GM11168 (cell line): ENCODE results near the gene PLK2.

Source experiments
- in situ Hi-C: fragments of 300-500 bp; cut with MboI; formaldehyde crosslinking; loops from one replicate; pipeline ENCODE4 v1.12.0; 2022; ENCODE audit warnings: low sequenced_read_pairs; ENCODE audit not compliant: unreplicated experiment

PLK2 gene

GRCh38 chr5:58482536-58482935, 22.6 kb upstream of the PLK2 start:
- in situ Hi-C loops, result loop anchor here (25.0 kb wide), 1 partner anchor 355 kb away; no protein-coding TSS in a partner anchor

- in situ Hi-C loops, result loop anchor here (25.0 kb wide), 1 partner anchor 355 kb away; no protein-coding TSS in a partner anchor
These were observed 21.9 kb upstream of the PLK2 start for GRCh38 chr5:58481828-58482227.

- in situ Hi-C loops, result loop anchor here (25.0 kb wide), 1 partner anchor 356 kb away; no protein-coding TSS in a partner anchor
These were observed 21.3 kb upstream of the PLK2 start for GRCh38 chr5:58481066-58481676.

- in situ Hi-C loops, result loop anchor here (25.0 kb wide), 1 partner anchor 359 kb away; no protein-coding TSS in a partner anchor
These were observed 18.0 kb upstream of the PLK2 start for GRCh38 chr5:58477760-58478376.

GRCh38 chr5:58475404-58475803, 15.5 kb upstream of the PLK2 start:
- in situ Hi-C loops, result loop anchor here (25.0 kb wide), 1 partner anchor 362 kb away; no protein-coding TSS in a partner anchor

- in situ Hi-C loops, result loop anchor here (25.0 kb wide), 1 partner anchor 708 kb away; no protein-coding TSS in a partner anchor
These were observed 10.0 kb upstream of the PLK2 start for GRCh38 chr5:58469896-58470295.

GRCh38 chr5:58466939-58467338, 7.1 kb upstream of the PLK2 start:
- in situ Hi-C loops, result loop anchor here (25.0 kb wide), 1 partner anchor 705 kb away; no protein-coding TSS in a partner anchor

DNA sequence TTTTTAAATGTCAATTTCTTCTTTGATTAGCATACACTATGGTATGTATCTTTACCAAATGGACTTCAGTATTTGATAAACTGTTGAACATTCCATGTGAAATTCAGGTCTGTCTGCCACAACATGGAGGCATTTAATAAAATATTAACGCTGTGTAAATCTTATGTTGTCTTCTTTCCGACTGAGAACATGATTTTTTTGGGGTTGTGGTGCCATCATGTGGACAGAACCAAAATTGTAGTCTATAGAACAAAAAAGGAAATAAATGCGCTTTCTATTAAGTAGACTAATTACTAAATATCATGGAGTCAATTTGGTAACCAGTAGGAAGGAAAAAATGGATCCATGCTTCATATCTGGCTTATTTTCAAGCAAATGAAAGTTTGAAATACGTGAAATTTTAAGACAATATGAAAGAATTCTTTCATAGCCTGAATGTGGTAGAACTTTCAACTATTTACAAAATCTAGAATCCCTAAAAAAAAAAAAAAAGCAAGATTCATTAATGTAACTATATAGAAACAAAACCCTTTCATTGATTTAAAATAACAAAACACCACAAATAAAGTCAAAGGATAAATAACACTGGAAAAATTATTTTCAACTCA, 2.8 kb upstream of the PLK2 start:
- in situ Hi-C loops, result loop anchor here (25.0 kb wide), 1 partner anchor 700 kb away; no protein-coding TSS in a partner anchor

GRCh38 chr5:58462154-58462553, 2.3 kb upstream of the PLK2 start:
- in situ Hi-C loops, result loop anchor here (25.0 kb wide), 1 partner anchor 700 kb away; no protein-coding TSS in a partner anchor

- in situ Hi-C loops, result loop anchor here (25.0 kb wide), 1 partner anchor 699 kb away; no protein-coding TSS in a partner anchor
These were observed 923 bp upstream of the PLK2 start for GRCh38 chr5:58460732-58461286.

DNA sequence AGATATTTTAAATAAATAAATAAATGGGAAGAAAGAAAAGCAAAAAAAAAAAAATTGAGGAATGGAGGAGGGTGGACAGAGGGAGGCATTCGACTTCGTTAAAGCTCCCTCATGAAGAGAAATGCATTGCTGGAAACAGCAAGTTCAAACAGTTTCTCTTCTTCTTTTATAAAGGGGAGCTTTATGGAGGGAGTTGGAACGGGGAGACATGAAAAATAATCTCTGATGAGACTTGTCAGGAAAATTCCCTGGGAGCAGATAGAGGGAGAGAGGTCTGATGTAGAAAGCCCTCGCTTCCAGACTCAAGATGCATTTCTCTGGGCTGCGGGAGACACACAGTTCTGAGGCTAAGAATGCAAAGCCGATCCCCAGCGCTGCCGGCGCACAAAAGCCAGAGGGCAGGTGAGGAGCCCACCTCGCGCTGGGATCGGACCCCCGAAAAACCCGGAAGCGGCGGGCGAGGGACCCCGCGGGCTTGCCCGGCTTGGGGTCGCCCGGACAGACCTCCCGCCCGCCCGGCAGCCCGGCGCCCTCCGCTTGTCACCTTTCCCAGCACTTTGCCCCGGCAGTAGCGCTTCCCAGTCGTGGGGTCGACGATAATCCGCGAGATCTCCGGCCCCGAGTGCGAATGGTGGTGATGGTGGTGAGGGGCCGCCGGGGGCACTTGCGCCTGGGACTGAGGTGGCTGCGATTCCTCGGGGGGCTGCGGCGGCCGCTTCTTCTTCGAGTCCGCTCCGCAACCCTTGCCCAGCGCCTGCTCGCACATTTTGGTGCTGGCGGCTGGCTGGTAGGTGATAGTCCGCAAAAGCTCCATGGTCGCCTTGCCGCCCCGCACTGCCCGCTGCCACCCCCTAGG, 512 bp downstream of the PLK2 start:
- in situ Hi-C loops, result loop anchor here (5.0 to 25.0 kb wide), 3 partner anchors 697 to 1157 kb away; no protein-coding TSS in a partner anchor

- in situ Hi-C loops, result loop anchor here (5.0 to 25.0 kb wide), 3 partner anchors 696 to 1156 kb away; no protein-coding TSS in a partner anchor
These were observed 1.1 kb downstream of the PLK2 start for GRCh38 chr5:58458743-58459145.

DNA sequence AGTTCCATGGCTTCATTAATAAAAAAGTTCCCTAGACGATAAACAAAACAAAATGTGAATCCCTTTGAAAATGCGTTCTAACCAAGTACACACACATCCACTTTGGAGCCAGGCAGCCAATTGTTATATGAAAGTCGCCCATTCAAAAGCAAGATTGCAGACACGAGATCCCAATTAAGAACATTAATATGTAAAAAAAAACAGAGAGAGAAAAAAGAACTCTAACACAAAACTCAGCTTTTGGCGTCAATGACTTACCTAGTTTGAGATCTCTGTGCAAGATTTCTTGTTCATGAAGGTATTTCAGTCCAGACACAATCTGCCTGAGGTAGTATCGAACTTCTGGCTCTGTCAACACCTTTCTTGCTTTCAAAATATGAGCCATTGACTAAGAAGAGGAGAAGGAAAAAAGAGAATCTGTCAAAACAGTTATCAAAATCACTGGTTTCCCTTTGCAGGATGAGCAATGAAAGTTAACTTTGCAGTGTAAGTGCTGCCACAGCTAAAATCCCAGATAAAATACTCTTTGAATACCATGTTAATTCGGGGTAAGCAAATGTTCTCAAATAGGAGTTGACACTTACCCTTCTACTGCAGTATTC, 1.6 kb downstream of the PLK2 start:
- in situ Hi-C loops, result loop anchor here (5.0 to 25.0 kb wide), 3 partner anchors 696 to 1156 kb away; no protein-coding TSS in a partner anchor

DNA sequence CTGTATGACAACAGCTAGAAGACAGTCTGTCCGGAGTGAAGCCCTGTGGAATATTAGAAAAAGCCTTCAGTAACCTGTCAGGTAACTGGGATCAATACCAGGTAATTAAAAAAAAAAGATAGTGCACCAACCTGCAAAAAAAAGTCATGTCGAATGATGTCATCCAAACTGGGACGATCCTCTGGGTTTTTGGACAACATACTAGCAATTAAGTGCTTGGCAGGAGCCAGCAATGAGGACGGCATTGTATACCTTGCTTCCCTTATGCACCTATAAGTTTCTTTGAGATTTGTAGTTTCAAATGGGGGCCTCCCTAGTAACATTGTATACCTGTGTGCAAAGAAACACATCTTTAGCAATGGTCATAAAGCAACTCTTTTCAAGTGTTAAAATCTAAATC, 2.8 kb downstream of the PLK2 start:
- in situ Hi-C loops, result loop anchor here (5.0 to 25.0 kb wide), 3 partner anchors 695 to 1155 kb away; no protein-coding TSS in a partner anchor

DNA sequence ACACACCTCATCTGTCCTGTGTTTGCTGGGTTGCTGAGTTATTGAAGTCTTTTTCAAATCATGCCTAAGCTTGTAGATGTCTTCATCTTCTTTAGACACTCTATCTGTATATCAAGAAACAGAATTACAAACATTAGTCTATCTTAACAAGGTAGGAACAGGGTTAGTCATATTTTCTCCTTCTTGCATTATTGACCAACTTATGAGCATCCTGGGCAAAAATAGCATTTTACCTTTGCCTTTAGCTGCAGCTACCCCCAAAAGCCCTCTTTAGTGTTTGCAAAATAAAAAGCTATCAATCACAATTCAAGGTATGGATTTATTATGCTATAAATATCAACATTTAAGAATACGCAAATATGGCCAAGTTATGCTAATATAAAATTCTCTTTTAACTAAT, 3.4 kb downstream of the PLK2 start:
- in situ Hi-C loops, result loop anchor here (5.0 to 25.0 kb wide), 3 partner anchors 694 to 1154 kb away; no protein-coding TSS in a partner anchor

DNA sequence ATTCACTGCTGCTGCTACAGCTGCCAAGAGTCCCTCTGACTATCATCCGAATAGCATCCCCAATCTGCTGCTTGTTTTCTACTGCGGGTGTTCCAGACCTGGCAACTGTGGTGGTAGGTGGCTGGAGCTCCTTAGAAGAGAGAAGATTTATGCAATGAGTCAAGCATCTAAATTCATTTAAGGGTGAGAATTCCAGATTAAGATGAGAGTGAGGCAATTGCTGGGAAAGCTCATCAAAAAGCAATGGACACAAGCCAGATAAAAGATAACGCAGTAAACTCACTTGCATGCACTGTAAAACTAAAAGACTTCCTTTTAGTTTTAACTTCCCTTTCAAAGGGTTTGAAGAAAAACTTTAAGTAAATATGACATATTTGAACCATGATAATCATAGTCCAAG, 3.9 kb downstream of the PLK2 start:
- in situ Hi-C loops, result loop anchor here (5.0 to 25.0 kb wide), 3 partner anchors 694 to 1154 kb away; no protein-coding TSS in a partner anchor

GRCh38 chr5:58455480-58455879, 4.4 kb downstream of the PLK2 start:
- in situ Hi-C loops, result loop anchor here (5.0 to 25.0 kb wide), 3 partner anchors 693 to 1153 kb away; no protein-coding TSS in a partner anchor

GRCh38 chr5:58455066-58455465, 4.8 kb downstream of the PLK2 start:
- in situ Hi-C loops, result loop anchor here (5.0 to 25.0 kb wide), 3 partner anchors 693 to 1153 kb away; no protein-coding TSS in a partner anchor

DNA sequence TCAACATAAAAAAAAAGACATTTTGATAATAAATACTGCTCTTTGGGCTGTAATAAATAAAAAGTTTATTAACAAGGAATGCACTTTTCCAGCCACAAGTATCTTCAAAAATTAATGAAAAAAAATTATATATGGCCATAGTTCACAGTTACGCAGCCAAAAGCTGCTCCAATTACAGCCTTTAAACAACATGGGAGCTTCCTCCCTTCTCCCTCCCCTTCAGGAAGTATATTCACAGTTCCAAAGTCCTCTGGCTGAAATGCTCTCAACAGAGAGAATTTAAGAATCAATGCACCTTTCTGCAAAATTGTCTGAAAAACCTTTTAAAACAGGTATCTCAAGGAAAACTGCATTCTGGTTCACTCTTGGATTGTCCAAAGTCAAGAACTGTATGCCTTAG, 5.9 kb downstream of the PLK2 start:
- in situ Hi-C loops, result loop anchor here (10.0 to 25.0 kb wide), 2 partner anchors 692 to 949 kb away; no protein-coding TSS in a partner anchor
